ENCODE results near the gene ZNF98.

Gene ZNF98

GRCh38 chr19:22421797-22422196 lies 349 bp downstream of the ZNF98 start:
- no peak for TF ChIP-seq CTCF (IDR thresholded peaks at IDR 0.05; ENCODE audit: borderline replicate concordance, control extremely low read depth, extremely low read depth, insufficient read depth, missing control alignments)
- in situ Hi-C loops (cut with MboI; ENCODE audit: low sequenced_read_pairs, unreplicated experiment) = no loop called here
- DNase-seq (ENCODE audit: low spot score) = no peak

- in situ Hi-C loops (cut with MboI; ENCODE audit: low sequenced_read_pairs, unreplicated experiment) = no loop called here
- no peak for TF ChIP-seq CTCF (IDR thresholded peaks at IDR 0.05; ENCODE audit: borderline replicate concordance, control extremely low read depth, extremely low read depth, insufficient read depth, missing control alignments)
- no peak for DNase-seq (ENCODE audit: low spot score)
Measured at GRCh38 chr19:22354665-22355064, 67.5 kb downstream of the ZNF98 start.
